Chondrocyte (in vitro differentiated cells): ENCODE measurements around the gene TMEM248. TPM values are rescaled to one million over a fixed set of nuclear protein-coding genes. Genes with fewer than 3 reads are reported as not detected.
A peak's percentile ranks its signal among the peaks of the same experiment; 100 is the strongest.
"Not testable (repeated sequence)": the region's sequence is repeated elsewhere in the genome, so short reads cannot be mapped to it uniquely, and the experiment has no call there.

Source experiments
- DNase-seq: peaks from one replicate; pipeline ENCODE4 v3.0.0; 2021; ENCODE audit warnings: mixed read lengths, low spot score
- H3K27ac Mint-ChIP-seq: one replicate; pipeline ENCODE4 v1.8.0; 2021; ENCODE audit warnings: mild to moderate bottlenecking, moderate library complexity, mixed read lengths; ENCODE audit not compliant: unreplicated experiment
- H3K27me3 Mint-ChIP-seq: 2 replicates; pipeline ENCODE4 v1.8.0; 2021; ENCODE audit warnings: low read depth, mixed read lengths
- H3K36me3 Mint-ChIP-seq: 2 replicates; pipeline ENCODE4 v1.8.0; 2021; ENCODE audit warnings: low read depth, mixed read lengths
- H3K4me1 Mint-ChIP-seq: 2 replicates; pipeline ENCODE4 v1.8.0; 2021; ENCODE audit warnings: low read depth, mild to moderate bottlenecking, mixed read lengths
- H3K4me3 Mint-ChIP-seq: one replicate; pipeline ENCODE4 v1.8.0; 2021; ENCODE audit warnings: mild to moderate bottlenecking, moderate library complexity, mixed read lengths; ENCODE audit not compliant: unreplicated experiment
- H3K9me3 Mint-ChIP-seq: 2 replicates; pipeline ENCODE4 v1.8.0; 2021; ENCODE audit warnings: low read depth, mixed read lengths
- total RNA-seq: library from RNA; stranded (reverse); gene quantifications from 3 replicates; pipeline ENCODE4 v1.2.1, GENCODE V29; 2021
- TF ChIP-seq, protein P1 (sequence below): fragments of 200-600 bp; sonication (generic); IDR thresholded peaks from 2 replicates; pipeline ENCODE4 v1.5.0; 2021; ENCODE audit warnings: antibody characterized with exemption, mild to moderate bottlenecking, moderate library complexity

Gene TMEM248
- total RNA-seq, 1 donor from 2014 or later, result 83.0 TPM

DNA sequence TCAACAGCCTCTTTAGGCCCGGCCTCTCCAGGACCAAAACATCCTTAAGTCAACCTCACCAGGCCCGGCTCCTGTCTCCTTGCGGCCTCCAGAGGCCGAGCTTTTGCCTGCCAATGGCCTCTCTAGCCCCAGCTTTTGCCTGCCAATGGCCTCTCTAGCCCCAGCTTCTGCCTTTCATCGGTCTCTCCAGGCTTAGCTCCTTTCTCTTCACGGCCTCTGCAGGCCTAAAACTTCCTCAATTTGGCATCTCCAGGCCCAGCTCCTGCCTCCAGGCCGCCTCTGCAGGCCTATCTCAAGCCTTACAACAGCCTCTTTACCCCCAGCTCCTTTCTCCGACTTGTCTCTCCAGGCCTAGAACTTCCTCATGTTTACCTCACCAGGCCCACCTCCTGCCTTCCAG is 15.7 kb upstream of the TMEM248 start:
- Mint-ChIP-seq H3K27me3 (no peaks in the 10 kb centered on the region), H3K36me3 (no peaks in the 10 kb centered on the region), H3K9me3 (no peaks in the 10 kb centered on the region), H3K4me1 (no peaks in the 10 kb centered on the region), H3K27ac (no peak overlapping the region), H3K4me3 (no peak overlapping the region)
- TF ChIP-seq, protein P1, sequence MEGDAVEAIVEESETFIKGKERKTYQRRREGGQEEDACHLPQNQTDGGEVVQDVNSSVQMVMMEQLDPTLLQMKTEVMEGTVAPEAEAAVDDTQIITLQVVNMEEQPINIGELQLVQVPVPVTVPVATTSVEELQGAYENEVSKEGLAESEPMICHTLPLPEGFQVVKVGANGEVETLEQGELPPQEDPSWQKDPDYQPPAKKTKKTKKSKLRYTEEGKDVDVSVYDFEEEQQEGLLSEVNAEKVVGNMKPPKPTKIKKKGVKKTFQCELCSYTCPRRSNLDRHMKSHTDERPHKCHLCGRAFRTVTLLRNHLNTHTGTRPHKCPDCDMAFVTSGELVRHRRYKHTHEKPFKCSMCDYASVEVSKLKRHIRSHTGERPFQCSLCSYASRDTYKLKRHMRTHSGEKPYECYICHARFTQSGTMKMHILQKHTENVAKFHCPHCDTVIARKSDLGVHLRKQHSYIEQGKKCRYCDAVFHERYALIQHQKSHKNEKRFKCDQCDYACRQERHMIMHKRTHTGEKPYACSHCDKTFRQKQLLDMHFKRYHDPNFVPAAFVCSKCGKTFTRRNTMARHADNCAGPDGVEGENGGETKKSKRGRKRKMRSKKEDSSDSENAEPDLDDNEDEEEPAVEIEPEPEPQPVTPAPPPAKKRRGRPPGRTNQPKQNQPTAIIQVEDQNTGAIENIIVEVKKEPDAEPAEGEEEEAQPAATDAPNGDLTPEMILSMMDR, result no peak
- DNase-seq, result peak; percentile 41

DNA sequence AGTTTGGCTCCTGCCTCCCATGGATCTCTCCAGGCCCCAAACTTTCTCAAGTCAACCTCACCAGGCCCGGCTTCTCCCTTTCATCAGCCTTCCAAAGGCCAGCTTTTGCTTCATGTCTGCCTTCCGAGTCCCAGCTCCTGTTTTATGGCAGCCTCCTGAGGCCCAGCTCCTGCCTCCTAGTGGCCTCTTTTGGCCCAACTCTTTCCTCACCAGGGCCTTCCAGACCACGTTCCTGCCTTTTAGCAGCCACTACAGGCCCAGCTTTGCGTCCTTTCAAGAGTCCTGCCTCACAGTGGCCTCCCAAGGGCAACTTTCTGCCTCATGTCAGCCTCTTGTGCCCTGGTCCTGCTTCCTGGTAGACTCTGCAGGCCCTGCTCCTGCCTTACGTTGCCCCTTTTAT is 15.3 kb upstream of the TMEM248 start:
- no peaks in the 10 kb centered on the region for H3K36me3 Mint-ChIP-seq
- TF ChIP-seq, protein P1, result peak; percentile 26
- H3K4me3 Mint-ChIP-seq, result no peak overlapping the region

DNA sequence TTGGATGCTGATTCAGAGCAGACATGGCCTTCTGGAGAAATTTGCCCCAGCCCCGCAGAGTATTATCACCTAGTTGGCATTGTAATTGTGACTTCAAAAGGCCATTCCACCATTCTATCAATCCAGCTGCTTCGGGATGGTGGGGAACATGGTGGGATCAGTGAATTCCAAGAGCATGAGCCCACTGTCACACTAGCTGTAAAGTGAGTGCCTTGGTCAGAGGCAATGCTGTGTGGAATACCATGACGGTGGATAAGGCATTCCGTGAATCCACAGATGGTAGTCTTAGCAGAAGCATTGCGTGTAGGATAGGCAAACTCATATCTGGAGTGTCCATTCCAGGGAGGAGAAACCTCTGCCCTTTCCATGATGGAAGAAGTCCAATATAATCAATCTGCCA is 13.3 kb upstream of the TMEM248 start:
- H3K4me3 Mint-ChIP-seq, result no peak overlapping the region
- H3K27me3 Mint-ChIP-seq, result no peaks in the 10 kb centered on the region
- TF ChIP-seq, protein P1, result no peak
- no peaks in the 10 kb centered on the region for H3K36me3 Mint-ChIP-seq
- no peaks in the 10 kb centered on the region for H3K9me3 Mint-ChIP-seq
- H3K27ac Mint-ChIP-seq, result no peak overlapping the region
- H3K4me1 Mint-ChIP-seq, result no peaks in the 10 kb centered on the region
- DNase-seq, result no peak

More for the DNA sequence above, 15.3 kb upstream of the TMEM248 start:
- Mint-ChIP-seq H3K27ac (no peak overlapping the region), H3K9me3 (no peaks in the 10 kb centered on the region), H3K4me1 (no peaks in the 10 kb centered on the region), H3K27me3 (no peaks in the 10 kb centered on the region)
- DNase-seq, result peak; percentile 52

DNA sequence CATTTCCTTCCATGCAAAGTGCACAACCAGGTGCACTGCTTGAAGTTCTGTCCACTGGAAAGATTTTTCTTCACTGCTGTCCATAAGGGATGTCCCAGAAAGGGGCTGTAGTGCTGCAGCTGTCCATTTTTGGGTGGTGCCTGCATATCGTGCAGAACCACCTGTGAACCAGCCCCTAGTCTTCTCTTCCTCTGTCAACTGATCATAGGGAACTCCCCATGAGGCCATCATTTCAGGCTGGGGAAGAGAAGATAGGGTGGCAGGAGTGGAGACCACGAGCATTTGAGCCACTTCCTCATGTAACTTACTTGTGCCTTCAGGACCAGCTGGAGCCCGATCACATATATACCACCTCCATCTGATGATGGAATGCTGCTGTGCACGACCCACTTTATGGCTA is 12.4 kb upstream of the TMEM248 start:
- peak; percentile 24 for DNase-seq
- H3K27ac Mint-ChIP-seq, H3K27me3 Mint-ChIP-seq, H3K36me3 Mint-ChIP-seq, H3K9me3 Mint-ChIP-seq, H3K4me3 Mint-ChIP-seq, H3K4me1 Mint-ChIP-seq: not testable (repeated sequence)

DNA sequence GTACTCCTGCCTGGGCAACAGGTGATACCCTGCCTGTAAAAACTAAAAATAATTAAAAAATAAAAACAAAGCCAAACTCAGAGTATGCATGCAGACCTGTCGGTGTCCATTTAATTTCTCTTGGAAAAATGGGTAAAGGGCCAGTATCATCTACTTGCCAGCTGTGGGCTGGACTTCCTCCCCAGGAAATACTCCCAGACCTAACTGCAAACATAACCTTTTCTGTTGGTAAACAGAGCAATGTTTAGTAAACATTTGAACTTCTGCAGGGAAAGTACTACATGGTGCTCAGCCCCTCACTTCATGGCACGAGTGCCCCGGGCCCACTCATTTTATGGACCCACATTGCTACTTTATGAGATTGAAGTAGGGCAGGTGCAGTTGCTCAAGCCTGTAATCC is 10.2 kb upstream of the TMEM248 start:
- H3K36me3 Mint-ChIP-seq, result no peaks in the 10 kb centered on the region
- H3K4me3 Mint-ChIP-seq, result no peak overlapping the region
- no peak for DNase-seq
- H3K27me3 Mint-ChIP-seq, result no peaks in the 10 kb centered on the region
- H3K27ac Mint-ChIP-seq, result no peak overlapping the region
- no peaks in the 10 kb centered on the region for H3K9me3 Mint-ChIP-seq
- H3K4me1 Mint-ChIP-seq, result no peaks in the 10 kb centered on the region
- TF ChIP-seq, protein P1, result no peak

DNA sequence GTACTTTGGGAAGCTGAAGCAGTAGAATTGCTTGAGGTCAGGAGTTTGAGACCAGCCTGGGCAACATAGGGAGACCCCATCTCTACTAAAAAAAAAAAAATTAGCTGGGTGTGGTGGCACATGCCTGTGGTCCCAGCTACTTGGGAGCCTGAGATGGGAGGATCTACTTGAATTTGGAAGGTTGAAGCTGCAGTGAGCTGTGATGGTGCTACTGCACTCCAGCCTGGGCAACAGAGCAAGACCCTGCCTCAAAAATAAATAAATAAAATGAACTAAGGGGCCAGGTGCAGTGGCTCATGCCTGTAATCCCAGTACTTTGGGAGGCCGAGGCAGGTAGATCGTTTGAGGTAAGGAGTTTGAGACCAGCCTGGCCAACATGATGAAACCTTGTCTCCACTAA is 9.8 kb upstream of the TMEM248 start:
- not testable (repeated sequence) for H3K9me3 Mint-ChIP-seq, H3K4me3 Mint-ChIP-seq, H3K27ac Mint-ChIP-seq, H3K36me3 Mint-ChIP-seq, H3K4me1 Mint-ChIP-seq, H3K27me3 Mint-ChIP-seq
- DNase-seq, result peak; percentile 4
